Measurements from ENCODE around the gene GPR35.

The GPR35 gene, protein sequence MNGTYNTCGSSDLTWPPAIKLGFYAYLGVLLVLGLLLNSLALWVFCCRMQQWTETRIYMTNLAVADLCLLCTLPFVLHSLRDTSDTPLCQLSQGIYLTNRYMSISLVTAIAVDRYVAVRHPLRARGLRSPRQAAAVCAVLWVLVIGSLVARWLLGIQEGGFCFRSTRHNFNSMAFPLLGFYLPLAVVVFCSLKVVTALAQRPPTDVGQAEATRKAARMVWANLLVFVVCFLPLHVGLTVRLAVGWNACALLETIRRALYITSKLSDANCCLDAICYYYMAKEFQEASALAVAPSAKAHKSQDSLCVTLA

GRCh38 chr2:240624950-240625621, at the start of gene GPR35:
GPR35 (plus strand) TSS chr2:240625480; CDS start chr2:240629953, 4,473 bp downstream.
- DNase-seq, result peak in 2 of 4 experiments; percentile 36 to 45

GRCh38 chr2:240576036-240576435, 49.2 kb upstream of the GPR35 start:
- no peak for DNase-seq

- DNase-seq, result no peak
These were observed 48.7 kb upstream of the GPR35 start for GRCh38 chr2:240576436-240577205.

GRCh38 chr2:240577281-240578109, 47.8 kb upstream of the GPR35 start:
- DNase-seq, result no peak

DNA sequence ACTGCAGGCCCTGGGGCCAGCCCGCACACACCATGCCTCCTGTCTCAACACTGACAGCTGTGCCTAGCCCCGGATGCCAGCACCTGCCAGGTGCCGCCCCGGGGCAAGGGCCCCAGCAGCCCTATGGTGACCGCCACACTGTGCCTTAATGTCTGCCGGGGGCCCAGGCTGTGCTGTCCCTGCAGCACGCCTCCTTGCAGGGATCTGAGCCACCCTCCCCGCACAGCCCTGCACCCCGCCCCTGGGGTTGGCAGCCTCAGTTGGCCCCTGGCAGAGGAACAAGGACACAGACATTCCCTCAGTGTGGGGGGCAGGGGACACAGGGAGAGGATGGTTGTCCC, 47.2 kb upstream of the GPR35 start:
- DNase-seq, result no peak

DNA sequence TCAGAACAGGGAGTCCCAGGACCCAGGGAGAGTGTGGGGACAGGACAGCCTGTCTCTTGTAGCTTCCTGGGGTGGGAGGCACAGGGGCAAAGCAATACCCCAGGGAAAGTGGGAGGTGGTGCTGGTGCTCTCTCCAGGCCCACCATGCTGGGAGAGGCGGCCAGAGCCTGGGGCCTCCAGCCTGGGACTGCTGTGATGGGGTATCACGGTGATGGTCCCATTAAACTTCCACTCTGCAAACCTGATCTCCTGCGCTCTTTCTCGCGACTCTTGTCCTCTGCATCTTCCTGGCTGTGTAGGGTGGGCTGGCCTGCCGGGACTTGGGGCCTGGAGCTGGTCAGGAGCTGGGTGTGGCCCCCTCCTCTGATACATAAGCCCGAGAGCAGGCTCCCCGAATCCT, 46.8 kb upstream of the GPR35 start:
- no peak for DNase-seq

- no peak for DNase-seq
These were observed 46.1 kb upstream of the GPR35 start for GRCh38 chr2:240579071-240579762.

DNA sequence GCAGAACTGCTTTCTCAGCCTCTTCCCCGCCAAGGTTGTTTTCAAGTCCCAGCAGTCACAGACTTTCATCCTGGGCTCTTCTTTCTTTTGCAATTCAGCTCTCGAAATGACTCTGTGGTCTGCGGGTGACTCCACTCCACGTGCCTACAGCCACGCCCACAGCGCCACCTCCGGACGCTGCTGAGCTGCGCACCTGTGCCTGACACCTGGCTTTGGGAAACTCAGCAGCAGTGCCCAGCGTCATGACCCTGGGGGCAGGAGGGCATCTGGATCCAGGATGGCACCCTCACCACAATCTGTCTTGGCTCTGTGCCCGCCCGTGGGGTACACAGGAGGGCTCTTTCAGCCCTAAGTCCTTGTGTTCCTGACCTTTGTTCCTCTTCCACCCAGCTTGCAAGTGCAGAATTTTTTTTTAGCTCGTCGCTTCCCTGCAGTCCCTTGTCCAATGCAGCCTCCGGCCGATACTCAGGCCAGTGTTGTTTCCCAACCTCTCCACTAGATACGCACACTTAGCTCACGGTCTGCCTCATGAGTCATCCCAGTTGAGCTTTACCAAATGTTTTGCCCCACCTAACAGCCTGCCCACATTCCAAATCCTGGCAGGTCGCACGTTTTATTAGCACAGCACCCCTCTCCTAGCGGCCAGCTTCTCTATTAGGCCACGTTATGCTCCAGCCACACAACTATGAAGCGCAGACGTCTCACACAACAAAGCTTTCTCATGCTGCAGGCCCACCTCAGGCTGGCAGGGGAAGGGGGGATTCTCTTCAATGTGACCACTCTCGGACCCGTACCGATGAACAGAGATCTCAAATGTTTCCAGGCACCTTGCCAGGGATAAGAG, 45.3 kb upstream of the GPR35 start:
- peak in 2 of 4 experiments; percentile 52 to 63 for DNase-seq

GRCh38 chr2:240581811-240582210, 43.5 kb upstream of the GPR35 start:
- DNase-seq, result no peak

- DNase-seq, result no peak
These were observed 42.5 kb upstream of the GPR35 start for GRCh38 chr2:240582781-240583180.

- DNase-seq, result no peak
These were observed 41.5 kb upstream of the GPR35 start for GRCh38 chr2:240583774-240584173.

- no peak for DNase-seq
These were observed 40.7 kb upstream of the GPR35 start for GRCh38 chr2:240584486-240585031.

- no peak for DNase-seq
These were observed 40.2 kb upstream of the GPR35 start for GRCh38 chr2:240585101-240585500.

- DNase-seq, result no peak
These were observed 39.5 kb upstream of the GPR35 start for GRCh38 chr2:240585681-240586197.

DNA sequence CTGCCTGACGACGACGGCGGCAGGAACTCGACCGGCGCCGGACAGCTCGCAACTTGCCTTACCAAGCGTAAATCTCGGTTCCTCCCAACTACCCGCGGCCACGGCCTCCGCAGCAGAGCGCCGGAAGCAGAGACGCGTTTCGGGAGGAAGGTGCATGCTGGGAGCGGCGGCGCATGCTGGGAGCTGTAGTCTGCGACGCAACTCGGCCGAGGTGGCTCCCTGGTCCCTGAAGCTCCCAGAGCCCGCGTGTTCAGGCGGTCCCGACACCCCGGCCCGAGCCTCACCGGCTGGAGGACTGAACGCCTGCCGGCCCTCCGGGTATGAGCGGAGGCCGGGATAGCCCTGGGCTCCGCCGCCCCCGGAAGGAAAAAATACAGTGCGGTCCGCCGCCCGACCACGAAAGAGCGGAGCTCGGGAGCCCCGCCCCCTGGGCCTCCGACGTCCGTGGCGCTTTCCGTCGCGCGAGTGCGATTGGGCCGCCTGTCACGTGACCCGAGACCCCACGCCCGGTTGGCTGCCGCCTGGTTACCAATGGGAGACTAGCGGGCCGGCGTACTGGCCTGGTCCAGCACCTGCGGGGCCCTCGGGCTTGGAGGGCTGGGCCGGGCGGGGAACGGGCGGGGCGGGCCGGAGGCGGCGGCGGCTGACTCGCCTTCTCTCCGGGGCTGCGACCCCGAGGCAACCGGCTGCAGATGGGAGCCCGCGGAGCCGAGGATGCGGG, 38.9 kb upstream of the GPR35 start, which contains the start of gene CAPN10:
TSS of gene CAPN10 (plus strand) at position 537 of the 721 bp plus-strand sequence. CDS start at position 715, 178 bp downstream.
- DNase-seq, result peak; percentile 90 to 95 (median 90)

GRCh38 chr2:240586919-240587800, 38.1 kb upstream of the GPR35 start:
- peak in 2 of 4 experiments; percentile 31 to 49 for DNase-seq

DNA sequence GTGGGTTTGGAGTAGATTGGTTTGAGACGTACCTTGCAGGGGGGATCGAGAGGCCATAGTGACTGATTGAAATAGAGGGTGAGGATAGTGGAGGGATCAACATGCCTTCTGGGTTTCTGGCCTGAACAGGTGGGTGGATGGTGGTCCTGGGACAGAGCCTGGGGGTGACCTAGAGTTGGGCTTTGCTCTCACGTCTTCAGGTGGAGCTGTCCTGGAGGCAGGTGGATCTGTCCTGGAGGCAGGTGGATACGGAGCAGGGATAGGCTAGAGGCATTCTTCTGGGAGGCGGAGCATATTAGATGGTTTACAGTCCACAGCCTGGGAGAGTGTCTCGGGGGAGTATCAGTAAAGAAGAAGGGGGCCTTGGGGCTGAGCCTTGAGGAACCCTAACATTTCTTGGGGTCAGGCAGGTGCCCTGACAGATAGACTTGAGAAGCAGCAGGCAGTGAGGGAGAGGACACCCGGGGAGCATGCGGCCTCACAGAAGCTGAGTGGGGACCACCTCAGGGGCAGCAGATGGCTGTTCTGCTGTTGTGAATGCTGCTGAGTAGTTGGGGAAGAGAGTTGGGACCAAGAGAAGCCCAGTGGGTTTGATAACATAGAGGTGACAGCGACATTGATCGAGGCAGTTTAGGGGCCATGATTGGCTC, 37.1 kb upstream of the GPR35 start:
- no peak for DNase-seq

- DNase-seq, result no peak
These were observed 36.6 kb upstream of the GPR35 start for GRCh38 chr2:240588669-240589068.
